ENCODE results near the gene LRCH1. TPM values are rescaled to one million over a fixed set of nuclear protein-coding genes. Genes with fewer than 3 reads are reported as not detected.
A peak's percentile ranks its signal among the peaks of the same experiment; 100 is the strongest.

Gene LRCH1
- total RNA-seq, 1 experiment from 2014 or later: 11.8 TPM

DNA sequence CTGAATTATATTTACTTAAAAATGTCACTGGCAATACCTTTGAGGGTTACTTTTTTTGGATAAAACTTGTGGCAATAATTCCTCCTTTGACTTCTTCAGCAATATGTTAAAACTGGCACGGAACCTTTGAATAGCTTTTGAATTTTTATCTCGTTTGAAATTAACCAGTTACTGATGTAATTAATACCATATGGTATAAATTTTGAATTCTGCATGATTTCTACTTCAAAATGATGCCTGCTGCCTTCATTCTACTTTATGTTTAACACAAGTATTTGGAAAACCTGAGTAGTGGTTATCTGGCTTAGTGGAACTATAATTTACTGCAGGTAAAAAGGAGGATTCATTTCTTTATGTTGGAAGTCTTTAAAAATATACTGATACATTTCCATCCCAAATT, 85.3 kb downstream of the LRCH1 start (continued):
- TF ChIP-seq, protein P1, sequence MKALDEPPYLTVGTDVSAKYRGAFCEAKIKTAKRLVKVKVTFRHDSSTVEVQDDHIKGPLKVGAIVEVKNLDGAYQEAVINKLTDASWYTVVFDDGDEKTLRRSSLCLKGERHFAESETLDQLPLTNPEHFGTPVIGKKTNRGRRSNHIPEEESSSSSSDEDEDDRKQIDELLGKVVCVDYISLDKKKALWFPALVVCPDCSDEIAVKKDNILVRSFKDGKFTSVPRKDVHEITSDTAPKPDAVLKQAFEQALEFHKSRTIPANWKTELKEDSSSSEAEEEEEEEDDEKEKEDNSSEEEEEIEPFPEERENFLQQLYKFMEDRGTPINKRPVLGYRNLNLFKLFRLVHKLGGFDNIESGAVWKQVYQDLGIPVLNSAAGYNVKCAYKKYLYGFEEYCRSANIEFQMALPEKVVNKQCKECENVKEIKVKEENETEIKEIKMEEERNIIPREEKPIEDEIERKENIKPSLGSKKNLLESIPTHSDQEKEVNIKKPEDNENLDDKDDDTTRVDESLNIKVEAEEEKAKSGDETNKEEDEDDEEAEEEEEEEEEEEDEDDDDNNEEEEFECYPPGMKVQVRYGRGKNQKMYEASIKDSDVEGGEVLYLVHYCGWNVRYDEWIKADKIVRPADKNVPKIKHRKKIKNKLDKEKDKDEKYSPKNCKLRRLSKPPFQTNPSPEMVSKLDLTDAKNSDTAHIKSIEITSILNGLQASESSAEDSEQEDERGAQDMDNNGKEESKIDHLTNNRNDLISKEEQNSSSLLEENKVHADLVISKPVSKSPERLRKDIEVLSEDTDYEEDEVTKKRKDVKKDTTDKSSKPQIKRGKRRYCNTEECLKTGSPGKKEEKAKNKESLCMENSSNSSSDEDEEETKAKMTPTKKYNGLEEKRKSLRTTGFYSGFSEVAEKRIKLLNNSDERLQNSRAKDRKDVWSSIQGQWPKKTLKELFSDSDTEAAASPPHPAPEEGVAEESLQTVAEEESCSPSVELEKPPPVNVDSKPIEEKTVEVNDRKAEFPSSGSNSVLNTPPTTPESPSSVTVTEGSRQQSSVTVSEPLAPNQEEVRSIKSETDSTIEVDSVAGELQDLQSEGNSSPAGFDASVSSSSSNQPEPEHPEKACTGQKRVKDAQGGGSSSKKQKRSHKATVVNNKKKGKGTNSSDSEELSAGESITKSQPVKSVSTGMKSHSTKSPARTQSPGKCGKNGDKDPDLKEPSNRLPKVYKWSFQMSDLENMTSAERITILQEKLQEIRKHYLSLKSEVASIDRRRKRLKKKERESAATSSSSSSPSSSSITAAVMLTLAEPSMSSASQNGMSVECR (CRISPR knock-in tag; IDR thresholded peaks at IDR 0.05; ENCODE audit: borderline replicate concordance): no peak

- CTCF ChIA-PET: no interaction called here
- ATAC-seq (peak; percentile 16; the same call in 1 of the 2 replicates), DNase-seq (ENCODE audit: low spot score) (no peak)
- Mint-ChIP-seq H3K36me3 (no peaks in the 10 kb centered on the region), H3K9me3 (0 out of 2 replicates have a peak, but pooled peaks cover 3% of the 10 kb centered on the region), H3K4me1 (peaks cover 42% of the 10 kb centered on the region), H3K27ac (no peak overlapping the region), H3K27me3 (ENCODE audit: low read depth) (no peaks in the 10 kb centered on the region), H3K4me3 (no peak overlapping the region)
- POLR2A ChIA-PET: no interaction called here
- TF ChIP-seq ZBTB21 (CRISPR knock-in tag; IDR thresholded peaks at IDR 0.05; ENCODE audit: borderline replicate concordance) (no peak), ERG (CRISPR knock-in tag; IDR thresholded peaks at IDR 0.05) (no peak), ZNF416 (CRISPR knock-in tag; IDR thresholded peaks at IDR 0.05) (no peak), SMAD3 (CRISPR knock-in tag; IDR thresholded peaks at IDR 0.05; ENCODE audit: borderline replicate concordance) (no peak), SOX15 (CRISPR knock-in tag; IDR thresholded peaks at IDR 0.05) (no peak)
These were observed 86.3 kb downstream of the LRCH1 start for GRCh38 chr13:46639033-46639981.

DNA sequence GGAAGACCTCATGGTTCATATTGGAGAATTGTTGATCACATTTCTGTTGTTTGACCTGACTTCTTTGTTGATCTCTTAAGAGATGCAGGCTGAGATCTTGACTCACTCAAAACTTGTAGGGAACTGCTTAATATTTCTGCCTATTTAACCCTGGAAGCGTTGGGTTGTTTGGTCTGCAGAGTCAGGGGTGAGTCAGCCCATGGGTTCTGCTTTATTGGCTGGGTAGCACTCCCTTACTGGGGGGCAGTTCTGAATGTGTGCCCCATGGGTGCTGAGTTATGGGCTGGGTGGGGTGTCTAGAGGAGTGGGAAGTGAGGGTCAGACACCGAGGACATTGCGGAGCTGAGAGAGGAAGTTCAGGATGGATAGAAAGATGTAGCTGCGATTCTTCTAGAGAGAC, 87.9 kb downstream of the LRCH1 start:
- Mint-ChIP-seq H3K27me3 (ENCODE audit: low read depth) (no peaks in the 10 kb centered on the region), H3K4me1 (peaks cover 35% of the 10 kb centered on the region), H3K27ac (no peak overlapping the region), H3K9me3 (0 out of 2 replicates have a peak, but pooled peaks cover 3% of the 10 kb centered on the region), H3K4me3 (no peak overlapping the region), H3K36me3 (no peaks in the 10 kb centered on the region)
- ChIA-PET POLR2A (no interaction called here), CTCF (no interaction called here)
- TF ChIP-seq, protein P2, sequence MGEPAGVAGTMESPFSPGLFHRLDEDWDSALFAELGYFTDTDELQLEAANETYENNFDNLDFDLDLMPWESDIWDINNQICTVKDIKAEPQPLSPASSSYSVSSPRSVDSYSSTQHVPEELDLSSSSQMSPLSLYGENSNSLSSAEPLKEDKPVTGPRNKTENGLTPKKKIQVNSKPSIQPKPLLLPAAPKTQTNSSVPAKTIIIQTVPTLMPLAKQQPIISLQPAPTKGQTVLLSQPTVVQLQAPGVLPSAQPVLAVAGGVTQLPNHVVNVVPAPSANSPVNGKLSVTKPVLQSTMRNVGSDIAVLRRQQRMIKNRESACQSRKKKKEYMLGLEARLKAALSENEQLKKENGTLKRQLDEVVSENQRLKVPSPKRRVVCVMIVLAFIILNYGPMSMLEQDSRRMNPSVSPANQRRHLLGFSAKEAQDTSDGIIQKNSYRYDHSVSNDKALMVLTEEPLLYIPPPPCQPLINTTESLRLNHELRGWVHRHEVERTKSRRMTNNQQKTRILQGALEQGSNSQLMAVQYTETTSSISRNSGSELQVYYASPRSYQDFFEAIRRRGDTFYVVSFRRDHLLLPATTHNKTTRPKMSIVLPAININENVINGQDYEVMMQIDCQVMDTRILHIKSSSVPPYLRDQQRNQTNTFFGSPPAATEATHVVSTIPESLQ (CRISPR knock-in tag; IDR thresholded peaks at IDR 0.05): no peak
- TF ChIP-seq PREB (CRISPR knock-in tag; IDR thresholded peaks at IDR 0.05; ENCODE audit: borderline replicate concordance) (no peak), USF1 (CRISPR knock-in tag; IDR thresholded peaks at IDR 0.05) (no peak), TEAD1 (CRISPR knock-in tag; IDR thresholded peaks at IDR 0.05) (no peak), MLX (CRISPR knock-in tag; IDR thresholded peaks at IDR 0.05) (no peak)
- TF ChIP-seq, protein P3, sequence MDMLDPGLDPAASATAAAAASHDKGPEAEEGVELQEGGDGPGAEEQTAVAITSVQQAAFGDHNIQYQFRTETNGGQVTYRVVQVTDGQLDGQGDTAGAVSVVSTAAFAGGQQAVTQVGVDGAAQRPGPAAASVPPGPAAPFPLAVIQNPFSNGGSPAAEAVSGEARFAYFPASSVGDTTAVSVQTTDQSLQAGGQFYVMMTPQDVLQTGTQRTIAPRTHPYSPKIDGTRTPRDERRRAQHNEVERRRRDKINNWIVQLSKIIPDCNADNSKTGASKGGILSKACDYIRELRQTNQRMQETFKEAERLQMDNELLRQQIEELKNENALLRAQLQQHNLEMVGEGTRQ (CRISPR knock-in tag; IDR thresholded peaks at IDR 0.05): no peak
- TF ChIP-seq, protein P1 (CRISPR knock-in tag; IDR thresholded peaks at IDR 0.05; ENCODE audit: borderline replicate concordance): no peak
- ATAC-seq (no peak), DNase-seq (ENCODE audit: low spot score) (no peak)
